ENCODE measurements around the gene GBX2. TPM values are rescaled to one million over a fixed set of nuclear protein-coding genes. Genes with fewer than 3 reads are reported as not detected.

GBX2 gene
- total RNA-seq, 5 donors from 2014 or later (not counting 1 experiment from before 2014, with no cell fraction given), result not detected

DNA sequence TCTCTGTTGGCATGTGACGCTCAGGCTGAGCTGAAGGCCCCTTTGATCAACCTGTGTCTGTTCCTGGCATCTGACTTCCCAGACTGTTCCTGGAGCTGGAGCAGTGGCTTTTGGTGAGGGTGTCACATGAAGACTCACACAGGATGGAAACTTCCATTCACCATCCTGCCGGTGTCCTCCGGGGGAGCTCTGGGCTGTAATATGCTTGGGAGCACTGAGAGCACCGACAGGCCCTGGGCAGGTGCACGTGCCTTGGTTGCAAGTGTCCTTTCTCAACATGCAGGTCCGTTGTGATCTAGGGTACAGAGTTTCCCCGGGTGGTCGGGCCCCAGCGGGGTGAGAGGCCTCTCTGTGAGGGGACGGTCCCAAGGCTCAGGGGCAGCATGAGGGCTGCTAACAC, 24.8 kb upstream of the GBX2 start:
- Histone ChIP-seq H3K27me3 (replicated peaks in 1 of 2; ENCODE audit: control insufficient read depth in 2 of 2, extremely low read depth in 1 of 2, insufficient read depth in 2 of 2, low read length in 1 of 2) (peaks cover 0 to 6% of the 10 kb centered on the region in 2 experiments), H3K36me3 (ENCODE audit: control insufficient read depth in 2 of 2, extremely low read depth in 1 of 2, insufficient read depth in 1 of 2, low read length in 1 of 2) (no peaks in the 10 kb centered on the region), H3K4me1 (ENCODE audit: control insufficient read depth in 1 of 2, extremely low read depth in 1 of 2, insufficient read depth in 2 of 2, low read length in 2 of 2) (no peaks in the 10 kb centered on the region), H3K9me3 (no peaks in the 10 kb centered on the region), H3K4me3 (ENCODE audit: control insufficient read depth in 1 of 2, extremely low read depth in 1 of 2, low read length in 1 of 2) (no peak overlapping the region), H3K27ac (ENCODE audit: low read length) (no peak overlapping the region)
- peaks cover 12 to 21% of the 10 kb centered on the region in 2 donors for H3K27me3 Mint-ChIP-seq
- CTCF ChIA-PET, result no interaction called here
- no peak for ATAC-seq (replicated peaks in 1 of 4)
- no peak overlapping the region for H3K4me3 Mint-ChIP-seq
- POLR2A ChIA-PET, result no interaction called here
- no peaks in the 10 kb centered on the region for H3K9me3 Mint-ChIP-seq
- WGBS (ENCODE audit: insufficient coverage), result 73% methylated on average over 5 of the region's 10 CpGs
- no peak overlapping the region for H3K27ac Mint-ChIP-seq
- H3K4me1 Mint-ChIP-seq, result no peaks in the 10 kb centered on the region
- no peaks in the 10 kb centered on the region for H3K36me3 Mint-ChIP-seq
- DNase-seq, result no peak

DNA sequence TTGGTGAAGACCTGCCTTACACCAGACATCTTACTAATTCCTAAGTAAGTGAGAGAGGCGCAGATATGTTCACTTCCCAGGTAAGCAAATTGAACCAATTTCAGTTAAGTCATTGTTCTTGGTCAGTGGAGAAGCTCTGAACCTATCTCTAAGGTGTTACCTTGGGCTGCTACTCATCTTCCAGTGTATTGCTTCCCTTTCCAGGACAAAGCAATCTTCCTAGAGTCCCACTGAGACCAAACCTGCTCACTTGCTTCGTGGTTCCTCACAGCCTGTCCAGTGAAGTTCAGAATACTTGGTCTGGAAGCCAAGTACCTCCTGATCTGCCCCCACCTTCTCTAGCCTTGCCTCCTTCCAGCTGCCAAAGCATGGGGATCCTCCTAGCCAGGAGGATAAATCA, 22.5 kb upstream of the GBX2 start:
- Histone ChIP-seq H3K9me3 (no peaks in the 10 kb centered on the region), H3K4me1 (ENCODE audit: control insufficient read depth in 1 of 2, extremely low read depth in 1 of 2, insufficient read depth in 2 of 2, low read length in 2 of 2) (no peaks in the 10 kb centered on the region), H3K27me3 (replicated peaks in 1 of 2; ENCODE audit: control insufficient read depth in 2 of 2, extremely low read depth in 1 of 2, insufficient read depth in 2 of 2, low read length in 1 of 2) (peaks cover 0 to 7% of the 10 kb centered on the region in 2 experiments), H3K27ac (ENCODE audit: low read length) (no peak overlapping the region), H3K36me3 (ENCODE audit: control insufficient read depth in 2 of 2, extremely low read depth in 1 of 2, insufficient read depth in 1 of 2, low read length in 1 of 2) (no peaks in the 10 kb centered on the region), H3K4me3 (ENCODE audit: control insufficient read depth in 1 of 2, extremely low read depth in 1 of 2, low read length in 1 of 2) (no peak overlapping the region)
- Mint-ChIP-seq H3K9me3 (no peaks in the 10 kb centered on the region), H3K36me3 (no peaks in the 10 kb centered on the region), H3K27me3 (peaks cover 21 to 29% of the 10 kb centered on the region in 2 donors), H3K27ac (no peak overlapping the region), H3K4me3 (no peak overlapping the region), H3K4me1 (no peaks in the 10 kb centered on the region)
- CTCF ChIA-PET, result no interaction called here
- DNase-seq (no peak), ATAC-seq (replicated peaks in 1 of 4) (no peak)
- POLR2A ChIA-PET, result no interaction called here
- WGBS (ENCODE audit: insufficient coverage), result 0% methylated on average over 1 of the region's 2 CpGs

DNA sequence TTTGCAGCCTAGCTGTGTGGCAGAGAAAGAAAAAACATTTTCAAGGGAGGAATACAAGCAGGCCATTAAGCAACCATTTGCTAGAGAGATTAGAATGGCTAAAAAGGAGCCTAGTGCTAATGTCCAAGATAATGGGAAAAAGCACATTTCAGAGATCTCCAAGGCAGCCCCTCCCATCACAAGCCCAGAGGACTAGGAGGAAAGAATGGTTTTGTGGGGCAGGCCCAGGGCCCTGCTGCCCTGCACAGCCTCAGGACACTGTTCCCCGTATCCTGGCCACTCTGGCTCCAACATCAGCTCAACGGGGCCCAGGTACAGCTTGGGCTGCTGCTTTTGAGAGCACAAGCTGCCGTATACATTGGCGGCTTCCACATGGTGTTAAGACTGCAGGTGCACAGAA, 16.5 kb upstream of the GBX2 start:
- peaks cover 64 to 66% of the 10 kb centered on the region in 2 donors for H3K27me3 Mint-ChIP-seq
- H3K4me1 Mint-ChIP-seq, result peaks cover 0 to 6% (median 5%) of the 10 kb centered on the region in 3 donors

DNA sequence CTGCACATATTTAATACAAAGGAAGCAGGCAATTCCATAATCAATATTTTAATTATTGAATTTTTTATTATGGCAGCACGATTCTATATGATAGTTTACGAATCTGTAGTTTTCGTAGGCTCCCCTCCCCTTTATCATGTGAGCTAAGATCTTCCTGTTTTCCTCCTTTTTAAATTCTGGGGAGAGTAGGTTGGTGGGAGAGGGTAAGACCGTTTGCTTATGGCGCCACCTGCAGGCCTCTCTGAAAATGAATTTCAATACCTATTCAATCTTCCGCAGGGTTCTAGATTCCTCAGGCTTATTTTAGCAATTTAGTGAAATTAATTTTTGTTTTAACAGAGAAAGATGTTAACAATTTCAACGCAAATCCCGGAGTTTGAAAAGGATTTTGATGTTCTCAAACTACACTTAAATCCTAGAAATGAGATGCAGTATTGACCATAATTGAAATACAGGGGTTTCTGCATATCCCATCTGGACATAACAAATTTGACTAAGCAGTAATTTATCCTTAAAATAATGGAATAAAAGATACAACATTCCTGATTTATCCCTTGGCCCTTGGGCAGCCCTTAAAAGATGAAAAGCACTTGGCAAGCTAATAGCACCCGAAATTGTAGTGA, 12.8 kb upstream of the GBX2 start:
- Histone ChIP-seq H3K36me3 (ENCODE audit: control insufficient read depth in 2 of 2, extremely low read depth in 1 of 2, insufficient read depth in 1 of 2, low read length in 1 of 2) (no peaks in the 10 kb centered on the region), H3K27ac (ENCODE audit: low read length) (no peak overlapping the region), H3K27me3 (replicated peaks in 1 of 2; ENCODE audit: control insufficient read depth in 2 of 2, extremely low read depth in 1 of 2, insufficient read depth in 2 of 2, low read length in 1 of 2) (peaks cover 8 to 66% of the 10 kb centered on the region in 2 experiments), H3K4me3 (ENCODE audit: control insufficient read depth in 1 of 2, extremely low read depth in 1 of 2, low read length in 1 of 2) (no peak overlapping the region), H3K4me1 (ENCODE audit: control insufficient read depth in 1 of 2, extremely low read depth in 1 of 2, insufficient read depth in 2 of 2, low read length in 2 of 2) (peaks cover 0 to 16% of the 10 kb centered on the region in 2 experiments), H3K9me3 (no peaks in the 10 kb centered on the region)
- Mint-ChIP-seq H3K36me3 (no peaks in the 10 kb centered on the region), H3K27ac (peak overlapping the region in 1 of 2 donors; percentile 29), H3K27me3 (peaks cover 69 to 84% of the 10 kb centered on the region in 2 donors), H3K9me3 (no peaks in the 10 kb centered on the region), H3K4me1 (peaks cover 7 to 15% (median 9%) of the 10 kb centered on the region in 3 donors), H3K4me3 (no peak overlapping the region)
- ChIA-PET CTCF (interaction anchor here in 1 of 2 donors (0.9 to 1.6 kb wide), 2 partner anchors 402 to 415 kb away, joined by 4 to 9 read pairs; no protein-coding TSS in a partner anchor), POLR2A (interaction anchor here in 1 of 2 donors (0.6 kb wide), 1 partner anchor 60 kb away, joined by 3 read pairs; no protein-coding TSS in a partner anchor)
- ATAC-seq (replicated peaks in 1 of 4) (no peak), DNase-seq (peak in 6 of 35 experiments; percentile 7 to 50 (median 16))
- WGBS (ENCODE audit: insufficient coverage), result 100% methylated on average over 1 of the region's 9 CpGs

More for the DNA sequence above, 16.5 kb upstream of the GBX2 start:
- no peaks in the 10 kb centered on the region for H3K36me3 ChIP-seq (ENCODE audit: control insufficient read depth in 2 of 2, extremely low read depth in 1 of 2, insufficient read depth in 1 of 2, low read length in 1 of 2)
- WGBS (ENCODE audit: insufficient coverage), result 85% methylated on average over 4 of the region's 4 CpGs
- no peak overlapping the region for H3K27ac Mint-ChIP-seq
- no peaks in the 10 kb centered on the region for H3K36me3 Mint-ChIP-seq
- POLR2A ChIA-PET, result no interaction called here
- no peaks in the 10 kb centered on the region for H3K9me3 Mint-ChIP-seq
- H3K4me3 ChIP-seq (ENCODE audit: control insufficient read depth in 1 of 2, extremely low read depth in 1 of 2, low read length in 1 of 2), result no peak overlapping the region
- CTCF ChIA-PET, result interaction anchor here in 1 of 2 donors (0.6 kb wide), 1 partner anchor 1036 kb away, joined by 3 read pairs; no protein-coding TSS in a partner anchor
- no peaks in the 10 kb centered on the region for H3K9me3 ChIP-seq
- no peak overlapping the region for H3K27ac ChIP-seq (ENCODE audit: low read length)
- peaks cover 6 to 36% of the 10 kb centered on the region in 2 experiments for H3K27me3 ChIP-seq (replicated peaks in 1 of 2; ENCODE audit: control insufficient read depth in 2 of 2, extremely low read depth in 1 of 2, insufficient read depth in 2 of 2, low read length in 1 of 2)
- DNase-seq, result no peak
- H3K4me1 ChIP-seq (ENCODE audit: control insufficient read depth in 1 of 2, extremely low read depth in 1 of 2, insufficient read depth in 2 of 2, low read length in 2 of 2), result no peaks in the 10 kb centered on the region
- H3K4me3 Mint-ChIP-seq, result no peak overlapping the region
- no peak for ATAC-seq (replicated peaks in 1 of 4)

DNA sequence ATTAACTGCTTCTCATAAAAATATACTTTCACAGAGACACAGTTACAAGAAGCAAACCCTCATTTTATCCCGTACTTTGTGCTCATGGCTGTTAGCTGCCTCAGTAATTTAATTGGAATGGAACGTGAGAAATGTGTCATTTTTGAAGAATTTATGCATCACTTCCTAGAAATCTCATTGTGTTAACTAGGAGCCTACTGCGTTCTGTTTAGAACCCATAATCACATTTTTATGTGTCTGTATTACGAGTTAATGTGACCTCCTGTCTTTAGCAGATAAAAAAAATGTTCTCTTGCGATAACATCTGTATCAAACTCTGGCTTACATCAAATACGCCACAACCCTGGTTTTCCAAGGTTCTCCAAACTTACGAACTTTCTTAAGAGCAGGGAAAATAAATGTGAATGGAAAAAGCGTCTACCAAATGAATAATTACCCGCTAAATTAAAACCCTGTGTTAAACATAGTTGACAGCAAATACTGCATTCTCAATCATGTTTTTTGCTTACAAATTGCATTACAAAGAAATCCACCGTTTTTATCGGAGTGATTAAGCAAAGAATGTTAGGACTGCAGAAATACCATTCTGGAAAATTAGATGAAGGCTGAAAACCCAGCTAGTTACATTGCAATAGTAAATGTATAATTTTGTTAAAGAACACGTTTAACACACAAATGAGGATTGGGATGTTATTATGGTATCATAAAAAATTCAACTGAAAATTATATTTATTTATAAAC, 12.1 kb upstream of the GBX2 start:
- CTCF ChIA-PET, result interaction anchor here in 1 of 2 donors (0.9 to 1.6 kb wide), 3 partner anchors 401 to 414 kb away, joined by 4 to 9 read pairs (median 5); no protein-coding TSS in a partner anchor
- peaks cover 0 to 16% of the 10 kb centered on the region in 2 experiments for H3K4me1 ChIP-seq (ENCODE audit: control insufficient read depth in 1 of 2, extremely low read depth in 1 of 2, insufficient read depth in 2 of 2, low read length in 2 of 2)
- Mint-ChIP-seq H3K36me3 (no peaks in the 10 kb centered on the region), H3K9me3 (no peaks in the 10 kb centered on the region), H3K27me3 (peaks cover 67 to 82% of the 10 kb centered on the region in 2 donors), H3K27ac (peak overlapping the region in 1 of 2 donors; percentile 43), H3K4me3 (peak overlapping the region in 1 of 3 donors; percentile 46), H3K4me1 (peaks cover 7 to 15% (median 9%) of the 10 kb centered on the region in 3 donors)
- H3K27me3 ChIP-seq (replicated peaks in 1 of 2; ENCODE audit: control insufficient read depth in 2 of 2, extremely low read depth in 1 of 2, insufficient read depth in 2 of 2, low read length in 1 of 2), result peaks cover 8 to 68% of the 10 kb centered on the region in 2 experiments
- WGBS (ENCODE audit: insufficient coverage), result no CpG with 5 or more reads among the region's 12 CpGs
- H3K36me3 ChIP-seq (ENCODE audit: control insufficient read depth in 2 of 2, extremely low read depth in 1 of 2, insufficient read depth in 1 of 2, low read length in 1 of 2), result no peaks in the 10 kb centered on the region
- ATAC-seq (replicated peaks in 1 of 4) (no peak), DNase-seq (no peak)
- POLR2A ChIA-PET, result no interaction called here
- H3K27ac ChIP-seq (ENCODE audit: low read length), result no peak overlapping the region
- H3K9me3 ChIP-seq, result no peaks in the 10 kb centered on the region
- no peak overlapping the region for H3K4me3 ChIP-seq (ENCODE audit: control insufficient read depth in 1 of 2, extremely low read depth in 1 of 2, low read length in 1 of 2)

DNA sequence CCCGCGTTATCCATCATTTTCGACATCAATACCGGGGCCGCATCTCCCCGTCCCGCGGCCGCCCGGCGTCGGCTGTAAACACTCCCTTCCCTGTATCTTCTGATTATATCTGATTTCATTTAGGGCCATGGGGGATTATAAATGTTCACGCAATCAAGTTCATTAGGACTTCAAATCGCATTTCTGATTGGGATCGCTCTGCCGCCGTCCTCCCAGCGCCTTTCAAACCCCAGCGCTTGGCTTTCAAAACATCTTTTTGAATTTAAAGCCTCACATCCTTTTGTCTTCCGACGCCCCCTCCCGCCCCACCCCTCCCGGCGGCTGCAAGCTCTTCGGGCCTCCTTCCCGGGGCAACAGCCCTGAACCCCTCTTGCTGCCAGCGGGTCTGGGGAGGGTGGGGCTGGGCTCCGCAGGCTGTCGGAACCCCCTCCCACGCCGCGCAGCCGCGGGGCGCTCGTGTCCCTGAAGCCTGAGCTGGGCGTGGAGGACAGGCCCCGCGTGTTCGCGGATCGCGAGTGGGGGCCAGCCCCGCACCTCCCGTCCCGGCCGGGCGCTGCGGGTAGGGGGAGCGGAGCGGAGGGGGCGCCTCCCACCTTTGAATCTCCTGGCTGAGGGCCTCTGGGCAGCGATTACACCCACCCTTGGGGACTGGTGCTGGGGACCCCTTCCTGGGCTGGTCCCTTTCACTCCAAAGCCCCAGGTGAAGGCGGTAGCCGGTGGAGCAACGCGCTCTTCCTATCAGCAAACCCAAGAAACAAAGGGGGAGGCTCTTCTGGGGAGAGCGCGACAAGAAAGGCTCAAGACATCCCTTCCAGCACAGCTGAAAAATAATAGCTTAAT, 11.3 kb upstream of the GBX2 start:
- no peaks in the 10 kb centered on the region for H3K9me3 Mint-ChIP-seq
- peaks cover 69 to 83% of the 10 kb centered on the region in 2 donors for H3K27me3 Mint-ChIP-seq
- DNase-seq, result no peak
- Histone ChIP-seq H3K27ac (ENCODE audit: low read length) (no peak overlapping the region), H3K36me3 (ENCODE audit: control insufficient read depth in 2 of 2, extremely low read depth in 1 of 2, insufficient read depth in 1 of 2, low read length in 1 of 2) (no peaks in the 10 kb centered on the region), H3K4me3 (ENCODE audit: control insufficient read depth in 1 of 2, extremely low read depth in 1 of 2, low read length in 1 of 2) (peak overlapping the region in 1 of 2 donors; percentile 40), H3K27me3 (replicated peaks in 1 of 2; ENCODE audit: control insufficient read depth in 2 of 2, extremely low read depth in 1 of 2, insufficient read depth in 2 of 2, low read length in 1 of 2) (peaks cover 11 to 66% of the 10 kb centered on the region in 2 experiments), H3K4me1 (ENCODE audit: control insufficient read depth in 1 of 2, extremely low read depth in 1 of 2, insufficient read depth in 2 of 2, low read length in 2 of 2) (peaks cover 0 to 16% of the 10 kb centered on the region in 2 experiments), H3K9me3 (no peaks in the 10 kb centered on the region)
- POLR2A ChIA-PET, result no interaction called here
- ATAC-seq (replicated peaks in 1 of 4), result no peak
- CTCF ChIA-PET, result interaction anchor here in 1 of 2 donors (1.0 to 1.6 kb wide), 2 partner anchors 400 to 414 kb away, joined by 5 to 9 read pairs; no protein-coding TSS in a partner anchor
- no peaks in the 10 kb centered on the region for H3K36me3 Mint-ChIP-seq
- H3K4me1 Mint-ChIP-seq, result peaks cover 7 to 15% (median 9%) of the 10 kb centered on the region in 3 donors
- H3K27ac Mint-ChIP-seq, result no peak overlapping the region
- H3K4me3 Mint-ChIP-seq, result peak overlapping the region in 1 of 3 donors; percentile 46
- 13% methylated on average over 19 of the region's 59 CpGs for WGBS (ENCODE audit: insufficient coverage)

Data from T-cell (primary cell).